G401.6 (cell line): ENCODE data around the gene LAGE3.
"Not testable (repeated sequence)": the region's sequence is repeated elsewhere in the genome, so short reads cannot be mapped to it uniquely, and the experiment has no call there.

Experiments
- FAIRE-seq: peaks from 2 replicates; lab custom pipeline; 2012; peaks lifted over from hg19 to GRCh38; lab: Jason Lieb, UNC

The LAGE3 gene

GRCh38 chrX:154501423-154501822 lies 22.3 kb upstream of the LAGE3 start:
- not testable (repeated sequence) for FAIRE-seq

GRCh38 chrX:154496591-154497137 lies 17.6 kb upstream of the LAGE3 start:
- not testable (repeated sequence) for FAIRE-seq

DNA sequence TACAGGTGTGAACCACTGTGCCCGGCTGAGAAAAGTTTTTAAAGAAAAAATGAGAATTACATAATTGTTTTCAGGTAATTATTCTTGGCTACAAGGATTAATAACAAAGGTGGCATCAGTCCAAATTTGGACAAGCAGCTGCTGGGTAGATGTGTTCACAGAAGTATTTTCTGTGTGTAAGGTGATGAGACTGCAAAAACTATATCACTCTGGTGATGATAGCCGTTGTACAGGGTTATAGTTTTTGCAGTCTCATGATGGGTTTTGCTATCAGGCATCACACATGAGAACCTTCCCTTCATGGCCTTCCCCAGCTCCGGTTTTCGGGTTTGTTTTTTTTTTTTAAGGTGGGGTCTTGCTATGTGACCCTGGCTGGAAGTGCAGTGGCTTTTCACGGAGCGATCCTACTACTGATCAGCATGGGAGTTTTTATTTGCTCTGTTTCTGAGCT lies 16.4 kb upstream of the LAGE3 start:
- FAIRE-seq = no peak

DNA sequence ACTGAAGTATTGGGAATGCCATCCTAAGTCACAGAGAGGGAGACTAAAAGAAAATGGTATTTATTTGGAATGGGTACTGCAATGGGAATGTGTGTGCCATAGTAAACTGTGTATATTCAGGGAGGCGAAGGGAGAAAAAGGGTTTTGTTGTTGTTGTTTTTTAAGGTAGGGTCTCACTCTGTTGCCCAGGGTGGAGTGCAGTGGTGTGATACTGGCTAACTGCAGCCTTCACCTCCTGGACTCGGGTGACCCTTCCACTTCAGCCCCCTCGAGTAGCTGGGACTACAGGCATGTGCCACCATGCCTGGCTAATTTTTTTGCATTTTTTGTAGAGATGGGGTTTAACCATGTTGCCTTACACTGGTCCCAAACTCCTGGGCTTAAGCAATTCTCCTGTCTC lies 15.6 kb upstream of the LAGE3 start:
- no peak for FAIRE-seq

- peak; percentile 90 for FAIRE-seq
These were observed 11.5 kb upstream of the LAGE3 start, which contains the start of gene SLC10A3 for GRCh38 chrX:154490414-154491083. Gene SLC10A3 (minus strand): TSS chrX:154490629. CDS start chrX:154488940, 1,689 bp downstream.

DNA sequence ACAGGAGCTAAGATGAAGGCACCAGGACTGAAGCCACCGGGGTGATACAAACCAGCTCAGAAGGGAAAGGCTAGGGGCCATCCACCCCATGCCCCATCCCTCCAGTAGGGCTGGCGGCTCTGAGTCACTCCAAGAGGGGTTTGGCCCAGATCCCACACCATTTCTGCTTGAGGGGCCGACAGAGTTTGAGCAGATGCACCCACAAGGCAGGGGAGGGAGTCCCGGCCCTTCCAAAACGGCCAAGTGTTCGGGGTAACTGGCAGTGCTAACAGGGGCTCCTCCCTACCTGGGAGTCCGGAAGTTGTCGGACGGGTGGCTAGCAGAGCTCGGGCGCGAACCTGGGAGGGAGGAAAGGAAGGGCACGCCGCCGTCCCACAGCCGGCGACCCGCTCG lies 10.9 kb upstream of the LAGE3 start:
- FAIRE-seq = no peak

GRCh38 chrX:154489182-154489581 lies 10.1 kb upstream of the LAGE3 start:
- FAIRE-seq = no peak

- FAIRE-seq = no peak
These were observed 9.4 kb upstream of the LAGE3 start for GRCh38 chrX:154488336-154489075.

- FAIRE-seq = no peak
These were observed 8.6 kb upstream of the LAGE3 start for GRCh38 chrX:154487518-154488290.

DNA sequence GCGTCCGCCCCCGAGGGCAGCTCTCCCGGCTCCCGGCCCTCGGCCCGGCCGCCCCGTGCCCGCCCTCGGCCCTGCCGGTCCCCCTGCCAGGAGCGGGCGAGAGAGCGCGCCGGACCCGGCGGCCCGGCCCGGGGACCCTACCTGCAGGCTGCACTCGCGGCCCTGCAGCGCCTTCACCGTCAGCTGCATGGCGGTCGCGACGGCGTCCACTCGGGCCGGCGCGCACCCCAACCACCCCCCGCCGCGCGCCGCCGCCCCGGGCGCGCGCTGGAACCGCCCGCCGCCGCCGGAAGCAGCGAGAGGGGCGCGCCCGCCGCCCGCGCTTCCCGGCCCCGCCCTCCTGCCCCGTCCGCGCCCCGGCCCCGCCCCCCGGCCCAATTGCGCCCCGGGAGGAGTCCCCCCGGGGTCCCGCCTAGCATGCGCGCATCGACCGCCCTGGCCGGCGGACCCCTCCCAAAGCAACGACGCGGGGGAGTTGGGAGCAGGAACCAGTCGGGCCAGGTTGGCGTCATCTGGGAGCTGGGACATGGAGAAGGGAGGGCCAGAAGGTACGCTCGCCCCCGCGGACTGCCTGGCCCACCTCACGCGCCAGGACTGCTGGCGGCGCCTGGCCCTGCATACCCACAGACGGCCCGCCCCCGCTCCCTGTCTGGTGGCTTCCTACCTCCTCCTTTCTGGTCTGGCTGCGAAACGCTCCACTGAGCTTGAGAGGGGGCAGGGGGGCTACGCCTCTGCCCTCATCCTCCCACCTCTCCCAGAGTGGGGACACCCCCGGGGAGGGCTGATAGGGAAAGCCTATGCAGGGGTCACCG lies 7.5 kb upstream of the LAGE3 start, which contains the start of gene UBL4A:
TSS of gene UBL4A (minus strand) at position 220 of the 812 bp plus-strand sequence. CDS start at position 189, 31 bp downstream.
- FAIRE-seq = no peak

- FAIRE-seq = no peak
These were observed 6.9 kb upstream of the LAGE3 start for GRCh38 chrX:154486052-154486395.

GRCh38 chrX:154485150-154486051 lies 6.3 kb upstream of the LAGE3 start:
- FAIRE-seq = no peak

DNA sequence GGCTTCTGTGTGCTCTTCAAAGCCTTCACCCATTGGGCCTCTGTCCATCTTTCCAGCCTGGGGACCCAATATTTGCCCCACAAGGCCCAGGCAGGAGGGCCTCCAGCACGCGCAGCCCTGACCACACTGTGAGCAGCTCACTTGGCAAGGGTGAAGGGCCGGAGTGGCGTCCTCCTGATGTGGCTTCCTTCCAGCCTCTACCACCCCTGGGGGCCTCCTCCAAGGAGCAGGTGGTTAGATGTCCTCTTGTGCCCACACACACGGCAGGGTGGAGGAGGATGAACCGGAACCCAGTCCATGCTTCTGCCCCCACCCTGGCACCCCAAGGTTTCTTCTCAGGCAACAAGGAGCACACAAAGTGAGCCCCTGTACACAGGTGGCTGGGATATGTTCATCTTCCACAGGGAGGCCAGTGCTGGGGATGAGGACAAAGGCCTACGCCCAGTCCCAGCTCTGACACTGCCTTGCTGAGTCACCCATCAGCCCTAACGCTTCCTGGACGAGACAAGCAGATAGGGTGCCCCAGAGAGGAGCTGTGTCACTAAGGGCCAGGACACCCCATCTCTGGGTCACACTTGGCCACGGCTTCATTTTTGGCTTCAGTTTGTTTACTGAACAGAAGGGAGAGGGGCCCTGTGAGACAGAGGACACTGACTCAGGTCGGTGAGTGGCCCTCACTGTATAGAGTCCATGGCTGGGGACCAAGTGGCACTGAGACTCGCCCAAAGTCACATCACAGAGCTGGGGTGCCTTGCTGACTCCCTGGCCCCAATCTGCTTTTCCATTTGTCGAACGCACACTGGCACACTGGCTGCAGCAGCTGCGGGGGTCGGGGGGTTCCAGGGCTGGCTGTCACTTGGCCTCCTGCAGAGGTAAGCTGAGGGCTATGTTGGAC lies 5.4 kb upstream of the LAGE3 start:
- no peak for FAIRE-seq

GRCh38 chrX:154483325-154483724 lies 4.2 kb upstream of the LAGE3 start:
- no peak for FAIRE-seq

- FAIRE-seq = no peak
These were observed 3.7 kb upstream of the LAGE3 start for GRCh38 chrX:154482786-154483185.

GRCh38 chrX:154481911-154482601 lies 3.0 kb upstream of the LAGE3 start:
- no peak for FAIRE-seq

DNA sequence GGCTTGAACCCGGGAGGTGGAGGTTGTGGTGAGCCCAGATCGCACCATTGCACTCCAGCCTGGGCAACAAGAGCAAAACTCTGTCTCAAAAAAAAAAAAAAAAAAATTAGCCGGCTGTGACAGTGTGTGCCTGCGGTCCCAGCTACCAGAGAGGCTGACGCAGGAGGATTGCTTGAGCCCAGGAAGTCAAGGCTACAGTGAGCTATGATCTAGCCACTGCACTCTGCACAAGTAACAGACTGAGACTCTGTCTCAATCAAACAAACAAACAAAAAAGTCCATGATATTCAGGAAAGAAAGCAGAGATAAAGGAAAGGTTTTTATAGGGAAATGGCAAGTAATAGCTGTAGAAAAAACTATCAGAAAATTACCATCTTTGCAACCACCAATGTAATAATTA lies 2.1 kb upstream of the LAGE3 start:
- FAIRE-seq = no peak

DNA sequence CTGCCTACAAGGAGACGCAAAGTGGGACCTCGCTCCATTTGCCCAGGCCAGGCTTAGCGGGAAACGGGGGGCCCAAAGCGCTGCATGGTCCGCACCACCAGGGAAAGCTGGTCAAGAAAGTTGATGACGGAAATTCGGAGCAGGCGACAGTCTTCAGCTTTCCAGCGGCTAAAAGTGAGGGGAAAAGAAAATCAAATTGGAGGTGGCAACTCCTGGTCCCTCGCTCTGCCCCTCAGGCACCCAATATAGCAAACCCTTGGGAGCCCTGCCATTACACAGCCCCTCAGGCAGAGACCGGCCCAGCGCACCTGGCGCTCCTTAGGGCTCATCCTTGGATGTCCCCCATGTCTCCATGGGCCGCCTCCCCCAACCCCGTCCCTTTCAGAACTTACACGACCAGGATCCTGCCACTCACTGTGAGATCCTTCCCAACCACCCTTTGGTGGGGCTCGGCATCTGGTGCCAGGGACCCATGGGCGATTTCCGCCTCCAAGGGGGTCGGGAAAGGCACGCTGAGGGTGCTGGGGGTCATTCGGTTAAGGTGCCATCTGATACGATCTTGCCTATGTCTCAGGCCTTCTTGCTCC lies 1.1 kb downstream of the LAGE3 start:
- FAIRE-seq = no peak

GRCh38 chrX:154476821-154477220 lies 2.3 kb downstream of the LAGE3 start:
- no peak for FAIRE-seq
